ENCODE measurements around the gene STXBP2. TPM values are rescaled to one million over a fixed set of nuclear protein-coding genes. Genes with fewer than 3 reads are reported as not detected.

The STXBP2 gene
- total RNA-seq, result 19.1 and 20.1 TPM in 2 replicates

DNA sequence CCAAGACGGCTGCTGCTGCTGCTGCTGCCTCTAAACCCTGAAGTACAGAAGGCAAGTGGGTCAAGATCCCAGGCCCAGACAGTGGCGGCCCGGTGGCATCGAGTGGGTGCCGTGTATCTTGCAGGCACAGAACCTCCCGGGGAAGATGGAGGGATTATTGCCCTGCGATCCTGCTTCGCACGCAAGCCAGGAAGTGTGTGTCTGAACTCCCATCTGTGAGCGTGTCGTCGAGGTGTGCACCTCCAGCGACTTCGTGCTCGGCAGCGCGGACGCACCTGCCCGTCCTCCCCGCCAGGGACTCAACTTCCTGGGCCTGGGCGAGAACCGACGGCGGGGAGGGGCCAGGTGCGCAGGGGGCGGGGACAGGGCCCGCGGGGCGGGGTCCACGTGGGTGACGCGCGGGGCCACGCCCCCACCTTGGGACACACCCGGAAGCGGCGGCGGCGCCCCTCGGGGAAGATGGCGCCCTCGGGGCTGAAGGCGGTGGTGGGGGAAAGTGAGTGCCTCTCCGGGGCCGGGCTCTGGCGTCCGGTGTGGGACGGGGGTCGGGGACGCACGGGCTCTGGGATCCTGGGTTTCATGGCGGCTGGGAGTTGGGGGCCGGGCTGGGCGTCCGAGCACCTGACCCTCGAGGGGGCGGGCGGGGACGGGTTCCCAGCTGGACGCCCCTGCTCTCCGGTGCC is at the start of gene STXBP2:
TSS of gene STXBP2 (plus strand) at position 420 of the 683 bp plus-strand sequence. CDS start at position 460, 40 bp downstream.

GRCh38 chr19:7595466-7596133 is 41.3 kb upstream of the STXBP2 start, which contains the start of gene CAMSAP3:
Gene CAMSAP3 (plus strand): TSS chr19:7595863. CDS start chr19:7596003, 140 bp downstream.

DNA sequence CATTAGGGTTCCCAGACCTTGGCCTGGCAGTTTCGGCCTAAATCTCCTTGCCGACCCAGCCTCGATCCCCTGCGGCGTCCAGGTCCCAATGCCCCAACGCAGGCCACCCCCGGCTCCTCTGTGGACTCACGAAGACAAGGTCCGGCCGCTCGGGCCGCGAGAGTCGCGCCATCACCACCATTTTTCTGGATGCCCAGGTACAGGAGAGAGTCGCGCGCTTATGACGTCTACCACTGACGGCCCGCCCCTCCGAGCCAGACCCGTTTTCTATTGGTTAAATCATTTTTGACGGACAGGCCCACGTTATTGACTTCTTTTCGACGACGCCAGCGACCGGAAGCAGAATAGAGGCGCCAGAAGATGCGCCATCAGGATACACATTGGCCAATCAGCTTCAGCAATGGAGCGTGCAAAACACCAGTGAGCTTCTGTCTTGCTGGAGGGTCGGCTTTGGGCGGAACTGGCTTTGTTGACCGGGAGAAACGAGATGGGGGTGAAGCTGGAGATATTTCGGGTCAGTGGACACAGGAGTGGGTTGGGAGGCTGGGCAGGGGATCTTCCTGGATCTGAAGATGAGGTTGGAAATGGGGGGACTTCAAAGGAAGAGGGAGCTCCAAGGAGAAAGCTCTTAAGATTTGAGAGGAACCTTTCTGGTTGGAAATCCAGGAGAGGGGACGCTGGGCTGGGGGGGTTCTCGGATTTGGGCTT is 7.4 kb upstream of the STXBP2 start, which contains the start of the genes PET100 and XAB2:
TSS of gene PET100 (plus strand) at position 447 of the 708 bp plus-strand sequence. CDS start at position 488, 41 bp downstream.
TSS of gene XAB2 (minus strand) at position 199 of the 708 bp plus-strand sequence. CDS start at position 181, 18 bp downstream.

GRCh38 chr19:7633698-7634097 is 3.2 kb upstream of the STXBP2 start, which contains the start of gene PCP2:
Gene PCP2 (minus strand): TSS chr19:7633719. CDS start chr19:7633457, 262 bp downstream.

GRCh38 chr19:7668842-7669241 is 31.9 kb downstream of the STXBP2 start, which contains the start of gene RETN:
Gene RETN (plus strand): TSS chr19:7669049. CDS start chr19:7669327, 278 bp downstream.

GRCh38 chr19:7676854-7677253 is 39.9 kb downstream of the STXBP2 start, which contains the start of gene MCEMP1:
Gene MCEMP1 (plus strand): TSS chr19:7677090. CDS start chr19:7677121, 31 bp downstream.

GRCh38 chr19:7680606-7681339 is 43.9 kb downstream of the STXBP2 start, which contains the start of gene TRAPPC5:
Gene TRAPPC5 (plus strand): TSS chr19:7680833. CDS start chr19:7682254, 1,421 bp downstream.

Other genes with a start within 250 kb of the STXBP2 start
- 2.4 and 8.0 TPM in 2 replicates for gene PEX11G, start 148.1 kb upstream of the STXBP2 start, total RNA-seq
- 76.1 and 90.6 TPM in 2 replicates for gene ZNF358, start 121.0 kb upstream of the STXBP2 start, total RNA-seq
- gene MCOLN1, start 114.5 kb upstream of the STXBP2 start, total RNA-seq, result 7.2 and 11.0 TPM in 2 replicates
- 55.9 and 59.7 TPM in 2 replicates for gene PNPLA6, start 101.4 kb upstream of the STXBP2 start, total RNA-seq
- not detected in 2 replicates for gene CAMSAP3, start 41.2 kb upstream of the STXBP2 start, total RNA-seq
- gene XAB2, start 7.6 kb upstream of the STXBP2 start, total RNA-seq, result 37.0 and 42.1 TPM in 2 replicates
- 10.3 and 11.2 TPM in 2 replicates for gene PET100, start 7.3 kb upstream of the STXBP2 start, total RNA-seq
- gene PCP2, start 3.4 kb upstream of the STXBP2 start, total RNA-seq, result not detected in 2 replicates
- not detected in 2 replicates for gene RETN, start 31.9 kb downstream of the STXBP2 start, total RNA-seq
- gene MCEMP1, start 40.0 kb downstream of the STXBP2 start, total RNA-seq, result not detected in 2 replicates
- gene TRAPPC5, start 43.7 kb downstream of the STXBP2 start, total RNA-seq, result 83.4 and 88.0 TPM in 2 replicates
- gene FCER2, start 65.0 kb downstream of the STXBP2 start, total RNA-seq, result not detected in 2 replicates
- gene CLEC4G, start 95.0 kb downstream of the STXBP2 start, total RNA-seq, result not detected in 2 replicates
- gene CD209, start 110.4 kb downstream of the STXBP2 start, total RNA-seq, result not detected in 2 replicates
- gene CLEC4M, start 126.1 kb downstream of the STXBP2 start, total RNA-seq, result not detected in 2 replicates
- 16.8 and 21.4 TPM in 2 replicates for gene EVI5L, start 193.1 kb downstream of the STXBP2 start, total RNA-seq
- gene PRR36, start 237.3 kb downstream of the STXBP2 start, total RNA-seq, result 0.44 TPM in 1 of 2 replicates, not detected in the other

All from cardiac ventricle fibroblast (primary cell).